Measurements from ENCODE around the gene TRIM4.

GRCh38 chr7:99893280-99893679 is 26.1 kb downstream of the TRIM4 start:
- TF ChIP-seq CTCF (IDR thresholded peaks at IDR 0.05), result no peak
- no peak for TF ChIP-seq POLR2A (IDR thresholded peaks at IDR 0.05)

All from adrenal gland (tissue), 5 donors.